ENCODE measurements around the gene DMGDH. TPM values are rescaled to one million over a fixed set of nuclear protein-coding genes. Genes with fewer than 3 reads are reported as not detected.

DMGDH gene
- total and polyA plus RNA-seq, 10 of the 15 experiments (the other 5 are each of a cell fraction or from before 2014, with no cell fraction given) = 0.22 to 1.5 (median 0.44) TPM; not detected in 3

- TF ChIP-seq HDAC6 (IDR thresholded peaks at IDR 0.05; ENCODE audit: unreplicated experiment) (no peak), SRF (IDR thresholded peaks at IDR 0.05; ENCODE audit: low read depth in 2 of 2, low read length in 2 of 2) (no peak), USF2 (IDR thresholded peaks at IDR 0.05; ENCODE audit: borderline replicate concordance, low read depth, low read length) (no peak), BCLAF1 (IDR thresholded peaks at IDR 0.05) (no peak), BACH1 (IDR thresholded peaks at IDR 0.05; ENCODE audit: borderline replicate concordance) (no peak), JUNB (IDR thresholded peaks at IDR 0.05) (no peak), ZNF687 (IDR thresholded peaks at IDR 0.05) (no peak), ZNF24 (IDR thresholded peaks at IDR 0.05) (no peak)
- H3K4me3 ChIP-seq = no peak overlapping the region
- no peak overlapping the region for H3K9ac ChIP-seq (ENCODE audit: control insufficient read depth, insufficient read depth, low read length)
- H3K36me3 ChIP-seq (ENCODE audit: control insufficient read depth in 2 of 2, insufficient read depth in 2 of 2, low read length in 1 of 2) = no peaks in the 10 kb centered on the region
- no peaks in the 10 kb centered on the region for H3K79me2 ChIP-seq (ENCODE audit: control insufficient read depth, insufficient read depth, low read length)
- H2AFZ ChIP-seq (ENCODE audit: control insufficient read depth, low read depth, low read length) = no peak overlapping the region
- H3K4me2 ChIP-seq (ENCODE audit: control insufficient read depth, insufficient read depth) = no peak overlapping the region
- no peaks in the 10 kb centered on the region for H3K27me3 ChIP-seq (replicated peaks in 1 of 2; ENCODE audit: control insufficient read depth in 2 of 2, insufficient read depth in 2 of 2, low read length in 1 of 2)
- BruUV-seq (replicated peaks) = no TSS peak
- SMC1A ChIA-PET (ENCODE audit: uncharacterized antibody, unreplicated experiment) = interaction anchor here (1.5 to 3.2 kb wide), 3 partner anchors 9 to 46 kb away, joined by 5 to 17 read pairs (median 6); no protein-coding TSS in a partner anchor
- RAD21 ChIA-PET (ENCODE audit: unreplicated experiment) = interaction anchor here (1.7 to 2.9 kb wide), 2 partner anchors 10 to 76 kb away, joined by 7 to 10 read pairs; partner anchors contain the start of gene ARSB
- H3K27ac ChIP-seq (ENCODE audit: control insufficient read depth, insufficient read depth) = no peak overlapping the region
- no peaks in the 10 kb centered on the region for H4K20me1 ChIP-seq (ENCODE audit: control insufficient read depth, insufficient read depth)
- WGBS (ENCODE audit: insufficient coverage, insufficient replicate concordance, low lambda C conversion rate, missing lambda C conversion rate) = 93% methylated on average over 8 of the region's 8 CpGs
- H3K4me1 ChIP-seq (ENCODE audit: control insufficient read depth, insufficient read depth, low read length) = peaks cover 13% of the 10 kb centered on the region
- FAIRE-seq = no peak
- ATAC-seq = no peak
- in situ Hi-C loops (cut with MboI) (no loop called here), intact Hi-C loops (cut with micrococcal nuclease; ENCODE audit: unreplicated experiment) (loop anchor here (10.0 kb wide), 1 partner anchor 330 kb away; the partner anchor contains the start of gene LHFPL2)
- H3K9me3 ChIP-seq (replicated peaks; ENCODE audit: control insufficient read depth, insufficient read depth, low read length) = no peaks in the 10 kb centered on the region; the same call in 2 of the 3 replicates
- DNase-seq (ENCODE audit: low read depth, low spot score) = no peak
- CTCF ChIA-PET = interaction anchor here (0.8 to 5.4 kb wide), 7 partner anchors 9 to 76 kb away, joined by 4 to 27 read pairs (median 9); no protein-coding TSS in a partner anchor
- POLR2A ChIA-PET = interaction anchor here (1.1 kb wide), 1 partner anchor 10 kb away, joined by 9 read pairs; no protein-coding TSS in a partner anchor
These were observed 94.4 kb downstream of the DMGDH start for GRCh38 chr5:78975035-78975434.

Data from GM12878 (cell line).